Measurements from ENCODE around the gene UBE2D3. TPM values are rescaled to one million over a fixed set of nuclear protein-coding genes. Genes with fewer than 3 reads are reported as not detected.

Gene UBE2D3
- total and polyA plus RNA-seq, 9 donors, result 216 to 281 (median 262) TPM

GRCh38 chr4:102780476-102781144 lies 46.7 kb downstream of the UBE2D3 start:
- H3K27me3 ChIP-seq (ENCODE audit: control insufficient read depth, insufficient read depth, low read length), result no peaks in the 10 kb centered on the region
- no peak for DNase-seq
- no peak overlapping the region for H3K4me3 ChIP-seq (ENCODE audit: low read length)
- no peaks in the 10 kb centered on the region for H3K9me3 ChIP-seq (replicated peaks; ENCODE audit: control insufficient read depth, low read depth, low read length)
- WGBS (ENCODE audit: insufficient coverage), result 92% methylated on average over 4 of the region's 5 CpGs
- H3K36me3 ChIP-seq (ENCODE audit: control insufficient read depth, insufficient read depth, low read length), result no peaks in the 10 kb centered on the region
- no peak overlapping the region for H3K27ac ChIP-seq (ENCODE audit: low read length)
- no peaks in the 10 kb centered on the region for H3K4me1 ChIP-seq (ENCODE audit: control insufficient read depth, insufficient read depth, low read length)

- H3K4me1 ChIP-seq (ENCODE audit: control insufficient read depth, insufficient read depth, low read length), result no peaks in the 10 kb centered on the region
- no peaks in the 10 kb centered on the region for H3K9me3 ChIP-seq (replicated peaks; ENCODE audit: control insufficient read depth, low read depth, low read length)
- WGBS (ENCODE audit: insufficient coverage), result 73% methylated on average over 3 of the region's 4 CpGs
- H3K4me3 ChIP-seq (ENCODE audit: low read length), result no peak overlapping the region
- no peaks in the 10 kb centered on the region for H3K27me3 ChIP-seq (ENCODE audit: control insufficient read depth, insufficient read depth, low read length)
- no peaks in the 10 kb centered on the region for H3K36me3 ChIP-seq (ENCODE audit: control insufficient read depth, insufficient read depth, low read length)
- DNase-seq, result no peak
- H3K27ac ChIP-seq (ENCODE audit: low read length), result no peak overlapping the region
Measured at GRCh38 chr4:102779204-102779603, 48.1 kb downstream of the UBE2D3 start.

- no peaks in the 10 kb centered on the region for H3K27me3 ChIP-seq (ENCODE audit: control insufficient read depth, insufficient read depth, low read length)
- DNase-seq, result no peak
- H3K36me3 ChIP-seq (ENCODE audit: control insufficient read depth, insufficient read depth, low read length), result no peaks in the 10 kb centered on the region
- H3K9me3 ChIP-seq (replicated peaks; ENCODE audit: control insufficient read depth, low read depth, low read length), result no peaks in the 10 kb centered on the region
- WGBS (ENCODE audit: insufficient coverage), result 62% methylated on average over 6 of the region's 7 CpGs
- no peak overlapping the region for H3K27ac ChIP-seq (ENCODE audit: low read length)
- no peak overlapping the region for H3K4me3 ChIP-seq (ENCODE audit: low read length)
- no peaks in the 10 kb centered on the region for H3K4me1 ChIP-seq (ENCODE audit: control insufficient read depth, insufficient read depth, low read length)
Measured at GRCh38 chr4:102778720-102779119, 48.6 kb downstream of the UBE2D3 start.

GRCh38 chr4:102775805-102776204 lies 51.5 kb downstream of the UBE2D3 start:
- WGBS (ENCODE audit: insufficient coverage), result no CpG with 5 or more reads among the region's 1 CpG
- H3K27me3 ChIP-seq (ENCODE audit: control insufficient read depth, insufficient read depth, low read length), result no peaks in the 10 kb centered on the region
- H3K4me3 ChIP-seq (ENCODE audit: low read length), result no peak overlapping the region

GRCh38 chr4:102774254-102774653 lies 53.1 kb downstream of the UBE2D3 start:
- H3K4me3 ChIP-seq (ENCODE audit: low read length), result no peak overlapping the region
- no peak overlapping the region for H3K27ac ChIP-seq (ENCODE audit: low read length)
- no peaks in the 10 kb centered on the region for H3K9me3 ChIP-seq (replicated peaks; ENCODE audit: control insufficient read depth, low read depth, low read length)
- H3K4me1 ChIP-seq (ENCODE audit: control insufficient read depth, insufficient read depth, low read length), result no peaks in the 10 kb centered on the region
- no CpG with 5 or more reads among the region's 2 CpGs for WGBS (ENCODE audit: insufficient coverage)
- H3K36me3 ChIP-seq (ENCODE audit: control insufficient read depth, insufficient read depth, low read length), result no peaks in the 10 kb centered on the region
- no peak for DNase-seq
- H3K27me3 ChIP-seq (ENCODE audit: control insufficient read depth, insufficient read depth, low read length), result no peaks in the 10 kb centered on the region

More at GRCh38 chr4:102775805-102776204, 51.5 kb downstream of the UBE2D3 start:
- Histone ChIP-seq H3K27ac (ENCODE audit: low read length) (no peak overlapping the region), H3K9me3 (replicated peaks; ENCODE audit: control insufficient read depth, low read depth, low read length) (no peaks in the 10 kb centered on the region), H3K36me3 (ENCODE audit: control insufficient read depth, insufficient read depth, low read length) (no peaks in the 10 kb centered on the region), H3K4me1 (ENCODE audit: control insufficient read depth, insufficient read depth, low read length) (no peaks in the 10 kb centered on the region)
- DNase-seq, result no peak

GRCh38 chr4:102772738-102773340 lies 54.5 kb downstream of the UBE2D3 start:
- Histone ChIP-seq H3K4me1 (ENCODE audit: control insufficient read depth, insufficient read depth, low read length) (no peaks in the 10 kb centered on the region), H3K27ac (ENCODE audit: low read length) (no peak overlapping the region), H3K36me3 (ENCODE audit: control insufficient read depth, insufficient read depth, low read length) (no peaks in the 10 kb centered on the region), H3K27me3 (ENCODE audit: control insufficient read depth, insufficient read depth, low read length) (no peaks in the 10 kb centered on the region), H3K4me3 (ENCODE audit: low read length) (no peak overlapping the region), H3K9me3 (replicated peaks; ENCODE audit: control insufficient read depth, low read depth, low read length) (no peaks in the 10 kb centered on the region)
- WGBS (ENCODE audit: insufficient coverage), result 80% methylated on average over 1 of the region's 4 CpGs
- DNase-seq, result no peak

GRCh38 chr4:102764901-102765300 lies 62.5 kb downstream of the UBE2D3 start:
- no CpG with 5 or more reads among the region's 3 CpGs for WGBS (ENCODE audit: insufficient coverage)
- no peaks in the 10 kb centered on the region for H3K36me3 ChIP-seq (ENCODE audit: control insufficient read depth, insufficient read depth, low read length)
- H3K27me3 ChIP-seq (ENCODE audit: control insufficient read depth, insufficient read depth, low read length), result peaks cover 4% of the 10 kb centered on the region
- no peak for DNase-seq
- H3K4me1 ChIP-seq (ENCODE audit: control insufficient read depth, insufficient read depth, low read length), result peaks cover 2% of the 10 kb centered on the region
- H3K27ac ChIP-seq (ENCODE audit: low read length), result no peak overlapping the region
- no peak overlapping the region for H3K4me3 ChIP-seq (ENCODE audit: low read length)
- H3K9me3 ChIP-seq (replicated peaks; ENCODE audit: control insufficient read depth, low read depth, low read length), result no peaks in the 10 kb centered on the region

- Histone ChIP-seq H3K4me3 (ENCODE audit: low read length) (peak overlapping the region; percentile 79), H3K9me3 (replicated peaks; ENCODE audit: control insufficient read depth, low read depth, low read length) (no peaks in the 10 kb centered on the region), H3K27ac (ENCODE audit: low read length) (no peak overlapping the region), H3K4me1 (ENCODE audit: control insufficient read depth, insufficient read depth, low read length) (peaks cover 2% of the 10 kb centered on the region), H3K36me3 (ENCODE audit: control insufficient read depth, insufficient read depth, low read length) (no peaks in the 10 kb centered on the region), H3K27me3 (ENCODE audit: control insufficient read depth, insufficient read depth, low read length) (peaks cover 4% of the 10 kb centered on the region)
- WGBS (ENCODE audit: insufficient coverage), result 53% methylated on average over 12 of the region's 14 CpGs
- DNase-seq, result no peak
Measured at GRCh38 chr4:102761906-102762305, 65.4 kb downstream of the UBE2D3 start.

GRCh38 chr4:102761296-102761701 lies 66.1 kb downstream of the UBE2D3 start:
- H3K27ac ChIP-seq (ENCODE audit: low read length), result peak overlapping the region; percentile 65
- DNase-seq, result peak; percentile 36
- 2% methylated on average over 6 of the region's 15 CpGs for WGBS (ENCODE audit: insufficient coverage)

GRCh38 chr4:102760645-102761295 lies 66.6 kb downstream of the UBE2D3 start, which contains the start of gene MANBA:
Gene MANBA, minus strand, starts transcription at chr4:102760968. Its CDS starts 74 bp downstream, at chr4:102760894.
- Histone ChIP-seq H3K9me3 (replicated peaks; ENCODE audit: control insufficient read depth, low read depth, low read length) (no peaks in the 10 kb centered on the region), H3K36me3 (ENCODE audit: control insufficient read depth, insufficient read depth, low read length) (no peaks in the 10 kb centered on the region), H3K4me1 (ENCODE audit: control insufficient read depth, insufficient read depth, low read length) (peaks cover 2% of the 10 kb centered on the region), H3K4me3 (ENCODE audit: low read length) (peak within 1 kb of the TSS; percentile 79), H3K27ac (ENCODE audit: low read length) (peak within 1 kb of the TSS; percentile 83), H3K27me3 (ENCODE audit: control insufficient read depth, insufficient read depth, low read length) (peaks cover 4% of the 10 kb centered on the region)
- peak; percentile 93 for DNase-seq
- under 1% methylated on average over 60 of the region's 60 CpGs for WGBS (ENCODE audit: insufficient coverage)

More at GRCh38 chr4:102761296-102761701, 66.1 kb downstream of the UBE2D3 start:
- Histone ChIP-seq H3K4me1 (ENCODE audit: control insufficient read depth, insufficient read depth, low read length) (peaks cover 2% of the 10 kb centered on the region), H3K9me3 (replicated peaks; ENCODE audit: control insufficient read depth, low read depth, low read length) (no peaks in the 10 kb centered on the region), H3K27me3 (ENCODE audit: control insufficient read depth, insufficient read depth, low read length) (peaks cover 4% of the 10 kb centered on the region), H3K4me3 (ENCODE audit: low read length) (peak overlapping the region; percentile 79), H3K36me3 (ENCODE audit: control insufficient read depth, insufficient read depth, low read length) (no peaks in the 10 kb centered on the region)
